Measurements from ENCODE around the gene MFSD11.
"Not testable (repeated sequence)": the region's sequence is repeated elsewhere in the genome, so short reads cannot be mapped to it uniquely, and the experiment has no call there.

Gene MFSD11

DNA sequence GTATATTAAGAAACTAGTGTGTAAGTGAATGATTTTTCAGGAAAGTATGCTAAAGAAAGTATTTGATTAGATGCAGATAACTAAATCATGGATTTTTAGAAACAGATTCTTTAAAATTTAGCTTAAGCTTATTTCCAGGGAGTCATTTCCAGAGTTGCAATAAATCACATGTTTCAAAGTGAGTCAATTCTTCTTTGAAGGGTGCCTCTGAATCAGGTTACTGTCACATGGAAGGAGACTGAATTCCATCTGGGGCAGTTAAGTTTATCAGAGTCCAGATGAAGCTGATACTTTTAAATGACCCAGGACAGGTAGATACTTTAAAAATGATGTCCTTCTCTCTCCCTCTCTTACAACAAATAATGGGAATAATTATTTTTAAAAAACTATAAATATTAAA is 5.0 kb downstream of the MFSD11 start:
- no peaks in the 10 kb centered on the region for H3K9me3 ChIP-seq
- no peaks in the 10 kb centered on the region for H3K27me3 ChIP-seq
- peaks cover 10 to 14% of the 10 kb centered on the region in 2 experiments for H3K4me1 ChIP-seq (ENCODE audit: control insufficient read depth in 1 of 2, insufficient read depth in 1 of 2, low read depth in 1 of 2, low read length in 1 of 2)
- no peak overlapping the region for H3K27ac ChIP-seq
- no peak overlapping the region for H3K4me3 ChIP-seq (ENCODE audit: low read depth in 1 of 2, low read length in 1 of 2)
- TF ChIP-seq, protein P1, sequence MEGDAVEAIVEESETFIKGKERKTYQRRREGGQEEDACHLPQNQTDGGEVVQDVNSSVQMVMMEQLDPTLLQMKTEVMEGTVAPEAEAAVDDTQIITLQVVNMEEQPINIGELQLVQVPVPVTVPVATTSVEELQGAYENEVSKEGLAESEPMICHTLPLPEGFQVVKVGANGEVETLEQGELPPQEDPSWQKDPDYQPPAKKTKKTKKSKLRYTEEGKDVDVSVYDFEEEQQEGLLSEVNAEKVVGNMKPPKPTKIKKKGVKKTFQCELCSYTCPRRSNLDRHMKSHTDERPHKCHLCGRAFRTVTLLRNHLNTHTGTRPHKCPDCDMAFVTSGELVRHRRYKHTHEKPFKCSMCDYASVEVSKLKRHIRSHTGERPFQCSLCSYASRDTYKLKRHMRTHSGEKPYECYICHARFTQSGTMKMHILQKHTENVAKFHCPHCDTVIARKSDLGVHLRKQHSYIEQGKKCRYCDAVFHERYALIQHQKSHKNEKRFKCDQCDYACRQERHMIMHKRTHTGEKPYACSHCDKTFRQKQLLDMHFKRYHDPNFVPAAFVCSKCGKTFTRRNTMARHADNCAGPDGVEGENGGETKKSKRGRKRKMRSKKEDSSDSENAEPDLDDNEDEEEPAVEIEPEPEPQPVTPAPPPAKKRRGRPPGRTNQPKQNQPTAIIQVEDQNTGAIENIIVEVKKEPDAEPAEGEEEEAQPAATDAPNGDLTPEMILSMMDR (IDR thresholded peaks at IDR 0.05): no peak
- peaks cover 56% of the 10 kb centered on the region for H3K36me3 ChIP-seq

DNA sequence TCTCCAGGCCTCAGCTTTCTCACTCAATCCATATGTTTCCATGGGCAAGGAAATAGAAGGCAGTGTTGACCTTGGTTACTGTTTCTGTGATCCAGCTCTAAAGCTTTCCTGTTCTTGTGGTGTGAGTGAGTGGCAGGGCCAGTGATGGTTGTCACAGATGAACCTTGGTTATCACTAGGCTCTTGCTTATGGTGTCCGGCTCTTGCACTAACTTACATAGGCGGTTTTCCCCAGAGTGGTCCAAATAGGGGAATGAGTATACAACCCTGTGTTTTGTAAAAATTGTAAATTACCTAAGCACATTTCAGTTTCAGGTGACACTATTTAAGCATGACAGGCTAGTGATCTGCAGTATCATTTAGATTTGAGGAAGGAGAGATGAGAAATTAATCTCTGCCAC is 6.8 kb downstream of the MFSD11 start:
- H3K9me3 ChIP-seq: no peaks in the 10 kb centered on the region
- TF ChIP-seq, protein P1 (IDR thresholded peaks at IDR 0.05): no peak
- H3K27ac ChIP-seq: no peak overlapping the region
- H3K4me3 ChIP-seq (ENCODE audit: low read depth in 1 of 2, low read length in 1 of 2): no peak overlapping the region
- peaks cover 63% of the 10 kb centered on the region for H3K36me3 ChIP-seq
- H3K27me3 ChIP-seq: no peaks in the 10 kb centered on the region
- no peaks in the 10 kb centered on the region for H3K4me1 ChIP-seq (ENCODE audit: control insufficient read depth in 1 of 2, insufficient read depth in 1 of 2, low read depth in 1 of 2, low read length in 1 of 2)

DNA sequence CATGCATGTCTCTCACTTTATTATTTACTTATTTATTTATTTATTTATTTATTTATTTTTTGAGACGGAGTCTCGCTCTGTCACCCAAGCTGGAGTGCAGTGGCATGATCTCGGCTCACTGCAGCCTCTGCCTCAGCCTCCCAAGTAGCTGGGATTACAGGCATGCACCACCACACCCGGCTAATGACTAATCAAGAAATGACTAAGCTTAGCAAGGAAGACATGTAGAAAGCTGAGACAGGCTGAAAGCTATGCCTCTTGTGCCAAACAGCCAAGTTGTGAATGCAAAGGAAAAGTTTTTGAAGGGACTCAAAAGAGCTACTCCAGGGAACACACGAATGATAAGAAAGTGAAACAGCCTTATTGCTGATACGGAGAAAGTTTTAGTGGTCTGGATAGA is 7.9 kb downstream of the MFSD11 start:
- not testable (repeated sequence) for H3K9me3 ChIP-seq; H3K4me3 ChIP-seq (ENCODE audit: low read depth in 1 of 2, low read length in 1 of 2); H3K27ac ChIP-seq; H3K4me1 ChIP-seq (ENCODE audit: control insufficient read depth in 1 of 2, insufficient read depth in 1 of 2, low read depth in 1 of 2, low read length in 1 of 2); H3K27me3 ChIP-seq
- peaks cover 63% of the 10 kb centered on the region for H3K36me3 ChIP-seq

DNA sequence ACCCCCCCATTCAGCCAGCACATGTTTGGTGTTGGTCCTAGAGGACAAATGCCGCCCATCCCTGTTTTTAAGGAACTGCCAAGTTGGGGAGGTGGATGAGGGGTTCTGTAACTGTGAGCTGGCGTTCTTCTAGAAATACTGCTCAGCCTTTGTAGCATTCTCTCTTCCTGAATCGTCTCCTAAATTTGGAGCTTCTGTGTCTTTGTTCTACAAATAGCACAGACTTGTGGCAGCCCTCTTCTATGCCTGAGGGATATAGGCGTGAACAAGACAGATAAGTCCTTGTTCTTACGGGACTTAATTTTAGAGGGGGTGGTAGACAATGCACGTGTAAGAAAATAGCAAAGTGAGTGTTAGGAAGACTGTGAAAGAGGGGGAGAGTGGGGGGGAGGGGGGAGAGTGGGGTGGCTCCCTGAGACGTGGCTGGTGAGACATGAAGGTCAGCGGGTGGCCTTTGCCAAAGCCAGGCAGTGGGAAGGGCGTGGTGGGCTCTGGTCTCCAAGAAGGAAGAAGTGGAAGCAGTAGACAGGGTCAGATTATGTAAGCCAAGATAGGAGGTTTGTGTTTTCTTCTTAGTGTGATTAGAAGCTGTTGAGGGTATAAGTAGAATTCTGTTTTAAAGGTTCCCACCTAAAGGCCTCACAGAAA is 9.9 kb downstream of the MFSD11 start:
- no peak overlapping the region for H3K4me3 ChIP-seq (ENCODE audit: low read depth in 1 of 2, low read length in 1 of 2)
- H3K36me3 ChIP-seq: peaks cover 60% of the 10 kb centered on the region
- no peaks in the 10 kb centered on the region for H3K27me3 ChIP-seq
- no peaks in the 10 kb centered on the region for H3K9me3 ChIP-seq
- TF ChIP-seq, protein P1 (IDR thresholded peaks at IDR 0.05): no peak
- H3K4me1 ChIP-seq (ENCODE audit: control insufficient read depth in 1 of 2, insufficient read depth in 1 of 2, low read depth in 1 of 2, low read length in 1 of 2): no peaks in the 10 kb centered on the region
- H3K27ac ChIP-seq: no peak overlapping the region

DNA sequence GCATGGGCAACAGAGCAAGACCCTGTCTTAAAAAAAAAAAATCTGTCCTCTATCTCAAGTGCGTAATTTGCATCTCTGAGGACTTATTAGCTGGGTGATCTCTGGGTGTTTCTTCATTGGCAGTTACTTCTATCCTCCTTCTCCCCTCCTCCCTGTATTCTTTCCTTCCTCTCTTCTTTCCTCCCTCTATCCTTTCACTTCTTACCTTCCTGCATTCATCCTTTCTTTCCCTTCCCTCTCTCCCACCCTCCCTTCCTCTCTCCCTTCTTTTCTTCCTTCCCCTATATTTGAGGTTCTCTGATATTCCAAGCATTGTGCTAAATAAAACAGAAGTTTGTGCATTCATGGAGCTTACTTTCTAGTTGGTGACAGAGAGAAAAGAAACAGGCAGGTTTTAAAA is 10.7 kb downstream of the MFSD11 start:
- Histone ChIP-seq H3K4me3 (ENCODE audit: low read depth in 1 of 2, low read length in 1 of 2) (no peak overlapping the region), H3K27me3 (no peaks in the 10 kb centered on the region), H3K36me3 (peaks cover 57% of the 10 kb centered on the region), H3K4me1 (ENCODE audit: control insufficient read depth in 1 of 2, insufficient read depth in 1 of 2, low read depth in 1 of 2, low read length in 1 of 2) (no peaks in the 10 kb centered on the region), H3K9me3 (no peaks in the 10 kb centered on the region), H3K27ac (no peak overlapping the region)
- TF ChIP-seq, protein P1 (IDR thresholded peaks at IDR 0.05): no peak

DNA sequence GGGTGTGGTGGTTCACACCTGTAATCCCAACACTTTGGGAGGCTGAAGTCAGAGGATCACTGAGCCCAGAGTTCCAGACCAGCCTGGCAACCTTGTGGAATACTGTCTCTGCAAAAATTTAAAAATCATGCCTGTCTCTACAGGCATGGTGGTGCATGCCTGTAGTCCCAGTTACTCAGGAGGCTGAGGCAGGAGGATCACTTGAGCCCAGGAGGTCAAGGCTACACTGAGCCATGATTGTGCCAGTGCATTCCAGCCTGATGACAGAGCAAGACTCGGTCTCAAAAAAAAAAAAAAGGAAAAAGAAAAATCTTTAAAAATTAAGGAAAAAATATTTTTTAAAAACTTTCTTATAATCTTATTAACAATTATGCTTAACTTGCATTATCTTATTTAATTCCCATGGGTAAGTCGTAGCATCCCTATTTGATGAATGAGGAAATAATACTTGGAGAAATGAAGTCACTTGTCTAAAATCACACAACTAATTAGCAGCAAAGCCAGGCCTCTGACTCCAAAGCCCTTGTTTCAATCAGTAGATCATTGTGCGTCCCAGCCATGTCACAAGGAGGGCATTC is 13.6 kb downstream of the MFSD11 start:
- Histone ChIP-seq H3K4me3 (ENCODE audit: low read depth in 1 of 2, low read length in 1 of 2) (no peak overlapping the region), H3K27ac (no peak overlapping the region), H3K27me3 (no peaks in the 10 kb centered on the region), H3K9me3 (no peaks in the 10 kb centered on the region), H3K36me3 (peaks cover 54% of the 10 kb centered on the region), H3K4me1 (ENCODE audit: control insufficient read depth in 1 of 2, insufficient read depth in 1 of 2, low read depth in 1 of 2, low read length in 1 of 2) (no peaks in the 10 kb centered on the region)
- TF ChIP-seq, protein P1 (IDR thresholded peaks at IDR 0.05): no peak
